Breast epithelium (tissue), 3 donors: ENCODE results near the gene COL4A2.

Experiments
- POLR2A ChIP-seq: fragments of 450-650 bp; IDR thresholded peaks from one replicate; pipeline ENCODE4 v1.6.1; 2016; ENCODE audit warnings: antibody characterized with exemption, mild to moderate bottlenecking, moderate library complexity
- TF ChIP-seq, protein P1 (sequence below), 3 donors: fragments of 450-650 bp; IDR thresholded peaks; one replicate each; pipeline ENCODE4 v1.5.1; 2016 to 2017; ENCODE audit warnings: antibody characterized with exemption in 3 of 3, mild to moderate bottlenecking in 3 of 3, moderate library complexity in 3 of 3

DNA sequence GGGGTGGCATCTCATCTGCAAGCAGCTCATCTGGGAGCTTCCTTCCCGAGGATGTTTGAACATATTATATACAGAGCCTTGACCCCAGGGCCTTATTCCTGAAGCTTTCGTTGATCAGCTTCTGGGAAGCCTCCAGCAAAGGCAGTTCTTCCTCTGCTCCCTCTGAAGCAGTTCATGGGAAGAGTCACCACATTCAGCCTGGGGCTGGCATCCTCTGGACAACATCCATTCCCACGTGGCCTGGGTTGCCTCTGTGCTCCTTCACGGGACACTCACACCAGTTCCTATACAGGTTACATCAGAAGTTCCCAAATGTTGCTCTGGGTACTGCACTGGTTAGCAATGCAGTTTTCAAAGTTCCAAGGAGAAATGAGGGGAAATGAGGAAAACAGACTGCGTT, 29.6 kb downstream of the COL4A2 start:
- TF ChIP-seq, protein P1, sequence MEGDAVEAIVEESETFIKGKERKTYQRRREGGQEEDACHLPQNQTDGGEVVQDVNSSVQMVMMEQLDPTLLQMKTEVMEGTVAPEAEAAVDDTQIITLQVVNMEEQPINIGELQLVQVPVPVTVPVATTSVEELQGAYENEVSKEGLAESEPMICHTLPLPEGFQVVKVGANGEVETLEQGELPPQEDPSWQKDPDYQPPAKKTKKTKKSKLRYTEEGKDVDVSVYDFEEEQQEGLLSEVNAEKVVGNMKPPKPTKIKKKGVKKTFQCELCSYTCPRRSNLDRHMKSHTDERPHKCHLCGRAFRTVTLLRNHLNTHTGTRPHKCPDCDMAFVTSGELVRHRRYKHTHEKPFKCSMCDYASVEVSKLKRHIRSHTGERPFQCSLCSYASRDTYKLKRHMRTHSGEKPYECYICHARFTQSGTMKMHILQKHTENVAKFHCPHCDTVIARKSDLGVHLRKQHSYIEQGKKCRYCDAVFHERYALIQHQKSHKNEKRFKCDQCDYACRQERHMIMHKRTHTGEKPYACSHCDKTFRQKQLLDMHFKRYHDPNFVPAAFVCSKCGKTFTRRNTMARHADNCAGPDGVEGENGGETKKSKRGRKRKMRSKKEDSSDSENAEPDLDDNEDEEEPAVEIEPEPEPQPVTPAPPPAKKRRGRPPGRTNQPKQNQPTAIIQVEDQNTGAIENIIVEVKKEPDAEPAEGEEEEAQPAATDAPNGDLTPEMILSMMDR (IDR thresholded peaks at IDR 0.05), result no peak
- no peak for TF ChIP-seq POLR2A
